ENCODE results near the gene CBX7. TPM values are rescaled to one million over a fixed set of nuclear protein-coding genes. Genes with fewer than 3 reads are reported as not detected.
"Not testable (repeated sequence)": the region's sequence is repeated elsewhere in the genome, so short reads cannot be mapped to it uniquely, and the experiment has no call there.

CBX7 gene
- polyA plus RNA-seq, 3 donors: 3.1 to 18.0 (median 4.0) TPM

DNA sequence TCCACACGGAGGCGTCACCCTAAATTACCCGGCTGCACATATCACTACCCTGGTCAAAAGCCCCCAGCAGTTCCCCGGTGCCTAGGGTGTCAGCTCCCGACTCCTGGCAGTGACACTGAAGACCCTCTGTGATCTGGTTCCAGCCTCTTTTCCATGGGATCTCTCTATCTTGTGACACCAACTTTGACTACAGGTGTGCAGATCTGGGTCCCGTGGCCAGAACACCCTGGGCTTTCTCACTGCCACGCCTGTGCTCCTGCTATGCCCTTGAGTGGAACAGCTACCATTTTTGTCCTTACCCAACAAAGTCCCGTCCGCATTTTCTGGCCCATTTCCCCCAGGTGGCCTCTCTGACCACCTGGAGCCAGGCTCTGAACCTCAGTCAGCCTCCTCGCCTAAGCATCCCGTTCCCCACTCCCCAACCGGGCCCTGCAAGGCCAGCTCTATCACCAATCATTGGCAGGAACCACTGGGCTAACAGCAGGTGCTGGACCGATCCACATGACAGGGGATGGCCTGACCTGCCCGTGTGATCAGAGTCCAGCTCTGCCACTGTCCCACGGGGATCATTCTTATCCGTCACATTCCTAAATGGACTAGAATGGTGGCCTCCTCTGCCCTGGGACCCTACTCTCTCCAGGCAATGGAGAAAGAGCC lies 20.7 kb upstream of the CBX7 start:
- Histone ChIP-seq H3K27me3 (ENCODE audit: control insufficient read depth in 2 of 2, insufficient read depth in 2 of 2, low read length in 2 of 2) (peaks cover 0 to 23% of the 10 kb centered on the region in 2 donors), H3K4me3 (replicated peaks in 1 of 3; ENCODE audit: low read depth in 2 of 3, low read length in 3 of 3) (no peak overlapping the region), H3K36me3 (replicated peaks in 1 of 2; ENCODE audit: control insufficient read depth in 1 of 2, insufficient read depth in 2 of 2, low read length in 2 of 2) (no peaks in the 10 kb centered on the region), H2AFZ (ENCODE audit: insufficient read depth, low read depth, low read length, poor library complexity, severe bottlenecking) (no peak overlapping the region), H4K20me1 (ENCODE audit: insufficient read depth, low read length) (no peaks in the 10 kb centered on the region), H3K4me1 (ENCODE audit: control insufficient read depth in 1 of 2, insufficient read depth in 2 of 2, low read length in 2 of 2) (peaks cover 11 to 12% of the 10 kb centered on the region in 2 donors), H3K9ac (ENCODE audit: insufficient read depth, low read length, poor library complexity, severe bottlenecking) (no peak overlapping the region), H3K27ac (ENCODE audit: low read depth in 1 of 2, low read length in 2 of 2) (no peak overlapping the region), H3K79me2 (ENCODE audit: insufficient read depth, low read length) (no peaks in the 10 kb centered on the region), H3K4me2 (replicated peaks; ENCODE audit: extremely low read depth, low read length, poor library complexity, severe bottlenecking) (no peak overlapping the region), H3K9me3 (replicated peaks in 1 of 2; ENCODE audit: control insufficient read depth in 1 of 2, insufficient read depth in 1 of 2, low read length in 2 of 2) (no peaks in the 10 kb centered on the region)
- WGBS (ENCODE audit: insufficient coverage): 97% methylated on average over 16 of the region's 16 CpGs
- TF ChIP-seq, protein P1, sequence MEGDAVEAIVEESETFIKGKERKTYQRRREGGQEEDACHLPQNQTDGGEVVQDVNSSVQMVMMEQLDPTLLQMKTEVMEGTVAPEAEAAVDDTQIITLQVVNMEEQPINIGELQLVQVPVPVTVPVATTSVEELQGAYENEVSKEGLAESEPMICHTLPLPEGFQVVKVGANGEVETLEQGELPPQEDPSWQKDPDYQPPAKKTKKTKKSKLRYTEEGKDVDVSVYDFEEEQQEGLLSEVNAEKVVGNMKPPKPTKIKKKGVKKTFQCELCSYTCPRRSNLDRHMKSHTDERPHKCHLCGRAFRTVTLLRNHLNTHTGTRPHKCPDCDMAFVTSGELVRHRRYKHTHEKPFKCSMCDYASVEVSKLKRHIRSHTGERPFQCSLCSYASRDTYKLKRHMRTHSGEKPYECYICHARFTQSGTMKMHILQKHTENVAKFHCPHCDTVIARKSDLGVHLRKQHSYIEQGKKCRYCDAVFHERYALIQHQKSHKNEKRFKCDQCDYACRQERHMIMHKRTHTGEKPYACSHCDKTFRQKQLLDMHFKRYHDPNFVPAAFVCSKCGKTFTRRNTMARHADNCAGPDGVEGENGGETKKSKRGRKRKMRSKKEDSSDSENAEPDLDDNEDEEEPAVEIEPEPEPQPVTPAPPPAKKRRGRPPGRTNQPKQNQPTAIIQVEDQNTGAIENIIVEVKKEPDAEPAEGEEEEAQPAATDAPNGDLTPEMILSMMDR (IDR thresholded peaks at IDR 0.05): no peak
- Mint-ChIP-seq H3K36me3 (no peaks in the 10 kb centered on the region), H3K4me1 (peaks cover 20% of the 10 kb centered on the region), H3K4me3 (no peak overlapping the region), H3K27ac (peak overlapping the region in 2 of 7 donors; percentile 57 to 71), H3K9me3 (peaks cover 0 to 1% (median 0%) of the 10 kb centered on the region in 7 donors), H3K27me3 (ENCODE audit: low read depth in 3 of 3) (peaks cover 21 to 52% (median 38%) of the 10 kb centered on the region in 3 donors)
- intact Hi-C loops (cut with micrococcal nuclease): loop anchor here in 1 of 2 donors (5.0 kb wide), 1 partner anchor 64 kb away; no protein-coding TSS in a partner anchor
- no peak for DNase-seq

- not testable (repeated sequence) for H3K9ac ChIP-seq (ENCODE audit: insufficient read depth, low read length, poor library complexity, severe bottlenecking); H3K36me3 ChIP-seq (replicated peaks in 1 of 2; ENCODE audit: control insufficient read depth in 1 of 2, insufficient read depth in 2 of 2, low read length in 2 of 2); H3K36me3 Mint-ChIP-seq; DNase-seq; H3K27ac ChIP-seq (ENCODE audit: low read depth in 1 of 2, low read length in 2 of 2); H2AFZ ChIP-seq (ENCODE audit: insufficient read depth, low read depth, low read length, poor library complexity, severe bottlenecking); H3K79me2 ChIP-seq (ENCODE audit: insufficient read depth, low read length); H3K4me3 ChIP-seq (replicated peaks in 1 of 3; ENCODE audit: low read depth in 2 of 3, low read length in 3 of 3); H3K4me2 ChIP-seq (replicated peaks; ENCODE audit: extremely low read depth, low read length, poor library complexity, severe bottlenecking); H3K9me3 Mint-ChIP-seq; H3K9me3 ChIP-seq (replicated peaks in 1 of 2; ENCODE audit: control insufficient read depth in 1 of 2, insufficient read depth in 1 of 2, low read length in 2 of 2); H3K4me3 Mint-ChIP-seq; H4K20me1 ChIP-seq (ENCODE audit: insufficient read depth, low read length)
- peaks cover 21 to 51% (median 35%) of the 10 kb centered on the region in 3 donors for H3K27me3 Mint-ChIP-seq (ENCODE audit: low read depth in 3 of 3)
- intact Hi-C loops (cut with micrococcal nuclease): loop anchor here in 1 of 2 donors (5.0 kb wide), 1 partner anchor 65 kb away; no protein-coding TSS in a partner anchor
- peaks cover 0 to 23% of the 10 kb centered on the region in 2 donors for H3K27me3 ChIP-seq (ENCODE audit: control insufficient read depth in 2 of 2, insufficient read depth in 2 of 2, low read length in 2 of 2)
- WGBS (ENCODE audit: insufficient coverage): 100% methylated on average over 3 of the region's 11 CpGs
- H3K4me1 ChIP-seq (ENCODE audit: control insufficient read depth in 1 of 2, insufficient read depth in 2 of 2, low read length in 2 of 2): peaks cover 11 to 12% of the 10 kb centered on the region in 2 donors
- peaks cover 21% of the 10 kb centered on the region for H3K4me1 Mint-ChIP-seq
- peak overlapping the region in 1 of 7 donors; percentile 45 for H3K27ac Mint-ChIP-seq
These were observed 20.0 kb upstream of the CBX7 start for GRCh38 chr22:39172265-39173049.

All from CD14-positive monocyte (primary cell).